Loucy (cell line): ENCODE data around the gene GUCA2A.

ENCODE experiments used
- H2AFZ ChIP-seq: fragments of 200-600 bp; sonication (generic); 2 replicates; pipeline ENCODE4 v1.6.0; 2016; ENCODE audit warnings: antibody characterized with exemption, mild to moderate bottlenecking, low read length, moderate library complexity
- H3F3A ChIP-seq: fragments of 200-600 bp; 2 replicates; pipeline ENCODE4 v1.6.0; 2016; ENCODE audit warnings: antibody characterized with exemption, low read depth, mild to moderate bottlenecking
- H3K27me3 ChIP-seq: fragments of 200-600 bp; sonication (generic); 2 replicates; pipeline ENCODE4 v1.6.1; 2014; ENCODE audit warnings: low read length, mild to moderate bottlenecking; ENCODE audit not compliant: insufficient read depth, poor library complexity, severe bottlenecking
- H3K36me3 ChIP-seq: fragments of 200-600 bp; sonication (generic); 2 replicates; pipeline ENCODE4 v1.6.1; 2016; ENCODE audit warnings: low read length; ENCODE audit not compliant: insufficient read depth
- H3K4me1 ChIP-seq: fragments of 200-600 bp; sonication (generic); 2 replicates; pipeline ENCODE4 v1.5.1; 2014; ENCODE audit warnings: low read length, mild to moderate bottlenecking; ENCODE audit not compliant: insufficient read depth, poor library complexity, severe bottlenecking
- H3K4me2 ChIP-seq: fragments of 200-600 bp; sonication (generic); 2 replicates; pipeline ENCODE4 v1.6.0; 2014; ENCODE audit warnings: antibody characterized with exemption, low read length, low read depth, mild to moderate bottlenecking; ENCODE audit not compliant: poor library complexity, severe bottlenecking
- H3K4me3 ChIP-seq: fragments of 200-600 bp; sonication (generic); 2 replicates; pipeline ENCODE4 v1.5.1; 2014; ENCODE audit warnings: low read length, mild to moderate bottlenecking, mixed read lengths; ENCODE audit not compliant: poor library complexity, severe bottlenecking
- H3K79me2 ChIP-seq: fragments of 200-600 bp; sonication (generic); 2 replicates; pipeline ENCODE4 v1.6.1; 2014; ENCODE audit warnings: low read length; ENCODE audit not compliant: insufficient read depth
- H3K9ac ChIP-seq: fragments of 200-600 bp; sonication (generic); 2 replicates; pipeline ENCODE4 v1.6.0; 2014; ENCODE audit warnings: mild to moderate bottlenecking, low read depth, low read length, moderate library complexity; ENCODE audit not compliant: poor library complexity, severe bottlenecking
- H3K9me2 ChIP-seq: fragments of 200-600 bp; sonication (generic); replicated peaks from 2 replicates; pipeline ENCODE4 v1.6.1; 2016; ENCODE audit warnings: low read depth, low read length, mixed read lengths
- H3K9me3 ChIP-seq: fragments of 200-600 bp; sonication (generic); 2 replicates; pipeline ENCODE4 v1.6.1; 2014; ENCODE audit warnings: mild to moderate bottlenecking, antibody characterized with exemption, low read length, low read depth; ENCODE audit not compliant: insufficient read depth
- H4K20me1 ChIP-seq: fragments of 200-600 bp; sonication (generic); 2 replicates; pipeline ENCODE4 v1.6.0; 2014; ENCODE audit warnings: antibody characterized with exemption, low read length, mild to moderate bottlenecking; ENCODE audit not compliant: insufficient read depth, poor library complexity, severe bottlenecking
- CTCF ChIP-seq: fragments of 200-600 bp; sonication (generic); conservative IDR thresholded peaks from 2 replicates; pipeline ENCODE4 v1.5.1; 2014; ENCODE audit warnings: mild to moderate bottlenecking, antibody characterized with exemption, low read length
- EZH2phosphoT487 ChIP-seq: fragments of 200-600 bp; IDR thresholded peaks from 2 replicates; pipeline ENCODE4 v1.6.1; 2018; ENCODE audit warnings: antibody characterized with exemption, mild to moderate bottlenecking, moderate library complexity, borderline replicate concordance

Gene GUCA2A

DNA sequence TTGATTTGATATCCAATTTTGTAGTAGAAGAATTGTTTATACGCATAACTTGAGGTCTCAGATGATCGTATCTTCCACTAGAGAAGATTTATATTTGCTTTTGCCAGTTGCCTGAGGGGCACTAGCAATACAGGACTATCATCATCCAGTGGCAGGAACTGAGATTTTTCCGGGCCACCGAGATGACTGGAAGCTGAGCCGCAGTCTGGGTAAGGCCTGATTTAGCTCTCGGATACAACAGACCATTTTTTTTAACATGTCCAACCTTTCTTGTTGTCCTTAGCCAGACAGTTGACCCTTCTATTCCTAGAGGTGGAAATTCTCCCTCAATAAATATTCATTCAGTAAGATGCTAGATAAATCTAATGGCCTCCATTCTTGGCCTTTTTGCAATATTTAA is 36.8 kb downstream of the GUCA2A start:
- no peaks in the 10 kb centered on the region for H3F3A ChIP-seq
- H3K27me3 ChIP-seq = peaks cover 10% of the 10 kb centered on the region
- H3K79me2 ChIP-seq = no peaks in the 10 kb centered on the region
- H3K9ac ChIP-seq = no peak overlapping the region
- H3K9me3 ChIP-seq = no peaks in the 10 kb centered on the region
- no peaks in the 10 kb centered on the region for H3K36me3 ChIP-seq
- TF ChIP-seq CTCF (no peak), EZH2phosphoT487 (no peak)
- H3K4me2 ChIP-seq = no peak overlapping the region
- no peaks in the 10 kb centered on the region for H3K4me1 ChIP-seq
- no peaks in the 10 kb centered on the region for H4K20me1 ChIP-seq
- H2AFZ ChIP-seq = no peak overlapping the region
- H3K9me2 ChIP-seq = no peaks in the 10 kb centered on the region
- H3K4me3 ChIP-seq = no peak overlapping the region

DNA sequence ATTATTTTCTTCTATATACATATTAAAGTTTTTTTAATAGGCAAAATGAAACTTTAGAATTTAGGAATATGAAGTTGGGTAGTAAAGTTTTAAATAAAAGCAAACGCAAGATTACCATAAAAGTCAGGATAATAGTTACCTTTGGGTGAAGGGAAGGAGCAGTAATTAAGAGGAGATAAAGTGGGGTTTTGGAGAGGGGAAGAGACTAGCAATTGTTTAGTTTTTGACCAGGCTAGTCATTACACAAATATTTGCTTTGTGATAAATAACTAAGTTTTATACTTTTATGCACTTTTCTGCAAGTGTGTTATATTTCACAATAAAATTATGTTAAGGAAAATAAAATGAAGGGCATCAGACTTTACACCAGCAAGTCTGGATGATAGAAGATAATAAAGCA is 39.0 kb downstream of the GUCA2A start:
- Histone ChIP-seq H3K9me3 (no peaks in the 10 kb centered on the region), H4K20me1 (no peaks in the 10 kb centered on the region), H3K4me1 (no peaks in the 10 kb centered on the region), H3K4me2 (no peak overlapping the region), H3F3A (no peaks in the 10 kb centered on the region), H3K79me2 (no peaks in the 10 kb centered on the region), H3K4me3 (no peak overlapping the region), H3K9ac (no peak overlapping the region), H3K9me2 (no peaks in the 10 kb centered on the region), H2AFZ (no peak overlapping the region), H3K36me3 (no peaks in the 10 kb centered on the region), H3K27me3 (peaks cover 10% of the 10 kb centered on the region)
- TF ChIP-seq CTCF = no peak
- TF ChIP-seq EZH2phosphoT487 = no peak

GRCh38 chr1:42122408-42122807 is 42.1 kb downstream of the GUCA2A start:
- Histone ChIP-seq H3K27me3 (peaks cover 15% of the 10 kb centered on the region), H4K20me1 (no peaks in the 10 kb centered on the region)

More at GRCh38 chr1:42122408-42122807, 42.1 kb downstream of the GUCA2A start:
- H3K9ac ChIP-seq = no peak overlapping the region
- H2AFZ ChIP-seq = no peak overlapping the region
- H3K9me3 ChIP-seq = no peaks in the 10 kb centered on the region
- H3K4me3 ChIP-seq = no peak overlapping the region
- no peak overlapping the region for H3K4me2 ChIP-seq
- H3F3A ChIP-seq = no peaks in the 10 kb centered on the region
- TF ChIP-seq EZH2phosphoT487 = no peak
- TF ChIP-seq CTCF = no peak
- H3K9me2 ChIP-seq = no peaks in the 10 kb centered on the region
- H3K4me1 ChIP-seq = no peaks in the 10 kb centered on the region
- no peaks in the 10 kb centered on the region for H3K36me3 ChIP-seq
- no peaks in the 10 kb centered on the region for H3K79me2 ChIP-seq
